ENCODE data around the gene ADM.
"Not testable (repeated sequence)": the region's sequence is repeated elsewhere in the genome, so short reads cannot be mapped to it uniquely, and the experiment has no call there.

Gene ADM, protein sequence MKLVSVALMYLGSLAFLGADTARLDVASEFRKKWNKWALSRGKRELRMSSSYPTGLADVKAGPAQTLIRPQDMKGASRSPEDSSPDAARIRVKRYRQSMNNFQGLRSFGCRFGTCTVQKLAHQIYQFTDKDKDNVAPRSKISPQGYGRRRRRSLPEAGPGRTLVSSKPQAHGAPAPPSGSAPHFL

GRCh38 chr11:10304495-10305261, at the start of gene ADM:
Gene ADM, plus strand, starts transcription at chr11:10305073. Its CDS starts 628 bp downstream, at chr11:10305701.
- ATAC-seq = no peak

- ATAC-seq = no peak
Measured at GRCh38 chr11:10255388-10256125, 49.3 kb upstream of the ADM start.

DNA sequence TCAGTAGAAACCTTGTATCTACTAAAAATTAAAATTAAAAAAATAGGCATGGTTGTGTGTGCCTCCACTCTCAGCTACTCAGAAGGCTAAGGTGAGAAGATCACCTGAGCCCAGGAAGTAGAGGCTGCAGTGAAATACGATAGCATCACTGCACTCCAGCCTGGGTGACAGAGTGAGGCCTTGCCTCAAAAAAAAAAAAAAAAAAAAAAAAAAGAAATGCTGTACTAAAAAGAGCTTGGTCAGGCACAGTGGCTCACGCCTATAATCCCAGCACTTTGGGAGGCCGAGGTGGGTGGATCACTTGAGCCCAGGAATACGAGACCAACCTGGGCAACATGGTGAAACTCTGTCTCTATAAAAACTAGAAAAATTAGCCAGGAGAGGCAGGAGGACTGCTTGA, 47.4 kb upstream of the ADM start:
- ATAC-seq = no peak

GRCh38 chr11:10261821-10262220, 43.1 kb upstream of the ADM start:
- ATAC-seq = no peak

- ATAC-seq = no peak
Measured at GRCh38 chr11:10263929-10264328, 40.9 kb upstream of the ADM start.

DNA sequence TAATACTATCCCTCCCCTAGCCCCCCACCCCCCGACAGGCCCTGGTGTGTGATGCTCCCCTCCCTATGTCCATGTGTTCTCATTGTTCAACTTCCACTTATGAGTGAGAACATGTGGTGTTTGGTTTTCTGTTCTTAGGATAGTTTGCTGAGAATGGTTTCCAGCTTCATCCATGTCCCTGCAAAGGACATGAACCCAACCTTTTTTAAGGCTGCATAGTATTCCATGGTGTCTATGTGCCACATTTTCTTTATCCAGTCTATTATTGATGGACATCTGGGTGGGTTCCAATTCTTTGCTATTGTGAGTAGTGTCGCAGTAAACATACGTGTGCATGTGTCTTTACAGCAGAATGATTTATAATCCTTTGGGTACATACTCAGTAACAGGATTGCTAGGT, 40.2 kb upstream of the ADM start:
- ATAC-seq = not testable (repeated sequence)

- no peak for ATAC-seq
Measured at GRCh38 chr11:10265936-10266335, 38.9 kb upstream of the ADM start.

DNA sequence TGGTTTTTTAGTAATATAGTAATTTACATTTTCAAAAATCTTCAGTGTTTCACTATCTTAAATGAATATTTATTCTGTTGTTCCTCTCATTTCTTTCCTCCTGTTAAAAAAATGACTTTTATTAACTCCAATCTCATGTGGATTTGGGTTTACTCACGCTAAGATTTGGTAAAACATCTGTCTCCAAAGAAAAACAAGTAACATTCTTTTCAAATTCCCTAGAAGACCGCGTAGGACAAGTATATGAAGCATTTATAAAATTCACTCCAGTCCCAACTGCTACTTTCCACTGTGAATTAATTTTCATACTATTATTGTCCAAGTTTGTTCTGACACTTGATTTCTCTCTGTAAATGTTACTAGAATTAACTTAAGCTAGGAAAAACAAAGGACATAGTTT, 37.1 kb upstream of the ADM start:
- ATAC-seq = no peak

DNA sequence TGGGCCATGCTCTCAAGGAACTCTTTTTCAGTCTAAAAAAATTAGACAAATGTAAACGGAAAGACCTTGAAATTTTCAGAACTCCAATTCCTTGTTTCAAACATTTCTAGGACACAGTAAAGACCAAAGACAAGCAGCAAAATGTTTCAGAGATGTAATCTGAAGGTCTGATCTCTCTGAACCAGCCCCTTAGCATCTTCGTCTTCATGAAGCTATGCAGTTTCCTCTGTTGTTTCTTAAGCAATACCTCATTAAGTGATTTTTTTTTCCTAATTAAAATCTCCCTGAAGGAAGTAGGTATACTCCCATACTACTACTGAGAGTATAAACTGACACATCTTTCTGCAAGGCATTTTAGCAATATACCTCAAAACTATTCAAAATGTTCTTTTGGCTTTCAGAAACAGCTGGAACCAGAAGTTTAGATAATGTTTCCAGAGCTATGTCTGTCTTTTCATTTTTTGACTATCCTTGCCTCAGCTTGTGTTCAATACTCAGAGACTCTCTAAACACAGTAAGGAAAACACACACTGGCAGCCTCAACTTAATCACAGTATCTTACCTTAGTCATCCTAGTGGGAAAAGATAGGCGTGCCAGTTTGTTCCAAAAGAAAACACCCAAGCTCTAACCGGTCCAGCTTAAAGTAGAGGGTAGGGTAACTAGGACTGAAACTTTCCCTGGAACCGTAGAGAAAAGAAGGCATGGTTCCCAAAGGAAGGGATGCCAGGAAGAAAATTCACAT, 36.0 kb upstream of the ADM start:
- no peak for ATAC-seq

DNA sequence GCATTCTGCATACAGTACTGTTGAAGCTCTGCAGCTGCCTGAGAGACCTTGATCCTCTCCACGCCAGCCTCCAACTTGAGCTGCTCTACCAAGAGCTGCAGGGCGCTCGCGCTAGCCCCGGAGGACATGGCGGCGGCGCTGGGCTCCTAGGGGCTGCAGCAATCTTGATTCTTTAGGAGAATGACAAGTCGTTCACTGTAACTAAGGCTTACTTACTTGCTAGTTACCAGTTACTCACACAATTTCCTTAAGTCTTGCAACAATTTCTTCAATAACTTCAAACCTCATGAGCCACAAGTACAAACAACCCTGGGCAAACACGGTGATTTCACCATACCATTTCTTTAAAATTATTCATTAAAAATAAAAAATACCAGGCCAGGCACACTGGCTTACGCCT, 32.7 kb upstream of the ADM start:
- ATAC-seq = peak in 1 of 2 donors; percentile 48

DNA sequence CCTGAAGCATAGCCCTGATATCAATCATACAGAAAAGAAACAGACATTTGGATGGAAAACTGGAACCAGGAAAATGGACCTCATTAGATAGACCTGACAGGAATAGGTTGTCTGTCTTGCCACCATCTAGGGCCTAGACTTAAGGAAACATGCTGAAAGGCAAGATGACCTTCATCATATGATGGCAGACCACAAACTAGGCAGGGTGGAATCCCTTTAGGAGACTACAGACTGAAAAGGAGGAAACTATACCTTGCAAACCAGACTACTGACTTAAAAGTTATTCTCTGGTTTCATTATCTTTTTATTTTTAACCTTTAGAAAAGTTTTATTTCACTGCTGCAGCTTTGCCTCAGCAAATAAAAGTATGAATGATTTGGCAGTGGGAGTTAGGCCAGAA, 31.1 kb upstream of the ADM start:
- ATAC-seq = no peak

- no peak for ATAC-seq
Measured at GRCh38 chr11:10274726-10275125, 30.1 kb upstream of the ADM start.

GRCh38 chr11:10275714-10276113, 29.2 kb upstream of the ADM start:
- ATAC-seq = no peak

- ATAC-seq = no peak
Measured at GRCh38 chr11:10282117-10282516, 22.8 kb upstream of the ADM start.

GRCh38 chr11:10283991-10284390, 20.9 kb upstream of the ADM start:
- ATAC-seq = no peak

- ATAC-seq = no peak
Measured at GRCh38 chr11:10285148-10285802, 19.6 kb upstream of the ADM start.

DNA sequence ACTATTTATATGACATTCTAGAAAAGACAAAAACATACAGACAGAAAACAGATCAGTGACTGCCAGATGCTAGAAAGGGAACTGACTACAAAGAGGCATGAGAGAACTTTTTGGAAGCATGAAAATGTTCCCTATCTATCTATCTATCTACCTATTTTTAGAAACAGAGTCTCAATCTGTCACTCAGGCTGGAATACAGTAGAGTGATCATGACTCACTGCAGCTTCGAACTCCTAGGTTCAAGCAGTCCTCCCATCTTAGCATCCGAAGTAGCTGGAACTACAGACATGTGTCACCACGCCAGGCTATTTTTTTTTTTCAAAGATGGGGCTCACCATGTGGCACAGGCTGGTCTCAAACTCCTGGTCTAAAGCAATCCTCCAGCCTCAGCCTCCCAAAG, 17.7 kb upstream of the ADM start:
- ATAC-seq = no peak

DNA sequence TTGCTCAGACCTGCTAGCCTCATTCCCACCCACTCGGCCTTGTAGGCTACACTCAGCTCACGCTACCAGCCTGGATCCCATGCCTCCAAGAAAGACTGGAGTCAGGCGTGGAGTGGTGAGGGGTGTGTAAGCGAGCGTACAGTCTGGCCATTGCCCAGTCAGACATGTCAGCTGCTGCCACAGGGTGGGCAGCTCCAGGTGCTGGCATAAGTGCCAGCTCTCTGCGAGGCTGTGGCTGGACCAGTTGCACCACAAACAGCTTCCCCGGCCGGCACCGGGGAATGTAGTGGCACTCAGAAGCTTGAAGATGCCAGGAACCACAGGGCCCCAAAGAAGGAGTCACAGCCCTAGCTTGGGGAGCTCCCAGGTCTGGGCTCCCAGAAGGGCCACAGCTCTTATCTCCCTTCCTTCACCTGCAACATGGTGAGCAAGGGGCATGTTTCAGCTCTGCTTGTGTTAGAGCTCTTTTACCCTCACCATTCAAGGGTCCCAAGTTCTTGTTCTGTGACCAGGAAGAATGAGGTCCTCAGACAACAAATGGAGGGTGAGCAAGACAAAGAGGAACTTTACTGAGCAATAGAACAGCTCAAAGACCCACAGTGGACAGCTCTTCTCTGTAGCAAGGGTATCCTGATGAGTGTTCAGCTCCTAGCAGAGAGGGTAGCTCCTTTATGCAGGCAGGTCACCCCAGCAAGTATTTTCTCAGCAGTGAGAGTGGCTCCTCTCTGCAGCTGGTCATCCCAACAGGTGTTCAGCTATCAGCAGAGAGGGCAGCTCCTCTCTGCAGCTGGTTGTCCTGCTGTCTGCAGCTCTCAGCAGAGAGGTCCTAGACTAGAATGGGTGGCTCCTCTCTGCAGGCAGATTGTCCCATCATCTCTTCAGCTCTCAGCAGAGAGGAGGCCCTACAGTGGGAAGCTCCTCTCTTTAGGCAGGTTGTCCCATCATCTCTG, 16.8 kb upstream of the ADM start:
- no peak for ATAC-seq

DNA sequence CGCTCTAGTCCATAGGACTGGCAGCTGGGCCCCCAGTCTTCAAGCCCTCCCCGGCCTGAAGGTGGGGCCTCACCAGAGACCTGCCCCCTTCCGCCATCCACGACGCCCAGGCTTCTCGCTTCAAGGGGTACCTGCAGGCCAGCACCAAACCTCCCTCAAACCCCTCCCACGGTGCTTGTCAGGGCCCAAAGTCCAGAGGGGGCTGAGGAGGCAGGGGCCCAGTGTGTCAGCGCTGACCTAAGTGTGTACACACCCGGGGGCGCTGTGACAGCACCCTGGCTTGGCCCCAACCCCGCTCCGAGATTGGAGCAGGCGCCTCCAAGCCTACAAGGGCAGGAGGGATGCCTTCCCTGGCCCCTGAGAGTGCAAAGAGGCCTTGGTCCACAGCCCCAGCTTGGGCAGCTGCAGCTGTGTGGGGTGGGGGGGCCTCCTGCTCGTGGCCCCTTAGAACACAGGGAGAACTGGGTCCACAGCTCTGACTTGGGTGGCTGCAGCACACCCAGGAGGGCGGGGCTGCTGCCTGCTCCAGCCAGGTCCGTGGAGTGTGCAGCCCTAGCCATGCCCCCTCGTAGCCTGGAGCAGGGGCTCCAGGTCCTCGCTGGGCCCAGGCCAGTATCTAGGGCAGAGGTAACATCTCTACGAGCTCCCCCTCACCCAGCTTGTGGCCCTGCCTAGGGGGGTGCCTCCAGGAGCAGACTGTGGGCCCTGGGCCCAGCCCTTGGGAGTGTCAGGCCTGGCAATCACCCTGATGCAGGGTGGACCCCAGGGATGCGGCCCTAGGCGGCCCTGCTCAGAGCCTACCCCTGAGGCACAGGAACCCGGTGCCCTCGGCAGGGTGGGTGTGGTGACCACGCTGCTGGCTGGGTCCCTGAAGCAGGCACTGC, 15.8 kb upstream of the ADM start:
- no peak for ATAC-seq

DNA sequence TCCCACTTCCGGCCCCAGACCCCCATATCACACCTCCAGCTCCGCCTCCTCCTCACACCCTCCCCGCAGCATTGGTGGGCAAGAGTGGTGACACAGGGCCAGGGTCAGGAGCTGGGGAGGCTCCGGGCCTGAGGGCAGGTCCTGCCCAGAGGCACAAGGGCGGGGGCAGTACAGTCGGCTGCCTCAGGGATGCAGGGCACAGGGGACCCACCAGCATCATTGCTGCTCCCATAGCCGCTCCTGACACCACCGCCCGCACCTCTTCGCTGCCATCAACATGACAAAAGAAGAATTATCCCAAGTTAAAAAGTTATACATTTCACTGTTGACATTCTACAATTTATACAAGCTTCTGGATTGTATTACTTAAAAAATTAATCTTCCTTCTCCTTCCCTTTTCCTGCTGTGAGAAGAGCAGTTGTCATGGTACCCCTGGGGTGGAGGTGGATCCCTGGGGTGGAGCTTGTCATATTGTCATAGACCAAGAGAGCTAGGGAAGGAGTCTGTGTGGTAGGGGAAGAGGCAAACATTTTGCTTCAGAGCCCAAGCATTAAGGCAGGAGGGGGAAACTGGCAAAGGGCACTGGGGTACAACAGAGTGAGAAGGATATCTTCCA, 15.0 kb upstream of the ADM start:
- no peak for ATAC-seq
